T47D (cell line): ENCODE results near the gene DSC2.
"Not testable (repeated sequence)": the region's sequence is repeated elsewhere in the genome, so short reads cannot be mapped to it uniquely, and the experiment has no call there.

ENCODE experiments used
- DNase-seq, 2 experiments: peaks; one replicate each; pipeline versions ENCODE4 v3.0.0 to v3.0.0-alpha.2; 2011 to 2012; ENCODE audit warnings: low read depth in 1 of 2, low spot score in 1 of 2
- JUND ChIP-seq: IDR thresholded peaks from 2 replicates; pipeline ENCODE4 v1.6.1; 2012; ENCODE audit warnings: low read depth
- in situ Hi-C: cut with HindIII; loops from 2 replicates; pipeline ENCODE4 v1.10.0; 2016; ENCODE audit warnings: low sequenced_read_pairs, low pct_unique_long_range_greater_than_20kb

DSC2 gene

DNA sequence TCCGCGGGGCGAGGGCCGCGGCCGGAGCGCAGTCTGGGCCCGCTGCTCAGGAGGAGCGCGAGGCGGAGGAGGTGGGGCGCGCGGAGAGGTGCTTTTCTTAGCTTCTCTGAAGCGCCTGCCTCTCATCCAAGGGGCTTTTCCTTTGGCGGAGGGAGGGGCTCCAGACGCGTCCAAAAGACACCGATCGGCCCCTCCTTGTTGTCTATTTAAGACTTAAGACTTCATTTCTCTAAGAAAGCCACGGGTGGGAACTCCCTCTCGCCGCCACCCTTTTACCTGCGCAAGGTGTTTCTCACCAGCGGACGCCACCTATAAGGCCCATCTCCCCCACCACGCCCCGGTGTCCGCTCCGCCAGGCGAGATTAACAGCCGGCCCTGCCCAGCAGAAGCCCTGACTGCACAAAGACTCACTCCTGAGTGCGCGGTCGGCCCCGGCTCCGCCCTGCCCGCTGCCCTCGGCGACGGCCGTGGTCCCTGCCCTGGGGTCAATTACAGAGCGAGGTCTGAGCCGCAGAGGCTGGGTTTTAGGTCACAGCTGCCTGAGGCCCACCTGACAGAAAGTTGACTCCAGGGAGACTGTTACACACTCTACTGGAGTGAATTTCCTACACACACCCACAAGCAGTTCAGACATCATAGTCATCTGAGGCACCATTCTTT lies at the start of gene DSC2:
Gene DSC2, minus strand, starts transcription at position 397 of the 660 bp plus-strand sequence. CDS start 450 bp downstream, outside the sequence.
- peak; percentile 17 to 39 for DNase-seq
- no peak for TF ChIP-seq JUND
- in situ Hi-C loops = no loop called here

DNA sequence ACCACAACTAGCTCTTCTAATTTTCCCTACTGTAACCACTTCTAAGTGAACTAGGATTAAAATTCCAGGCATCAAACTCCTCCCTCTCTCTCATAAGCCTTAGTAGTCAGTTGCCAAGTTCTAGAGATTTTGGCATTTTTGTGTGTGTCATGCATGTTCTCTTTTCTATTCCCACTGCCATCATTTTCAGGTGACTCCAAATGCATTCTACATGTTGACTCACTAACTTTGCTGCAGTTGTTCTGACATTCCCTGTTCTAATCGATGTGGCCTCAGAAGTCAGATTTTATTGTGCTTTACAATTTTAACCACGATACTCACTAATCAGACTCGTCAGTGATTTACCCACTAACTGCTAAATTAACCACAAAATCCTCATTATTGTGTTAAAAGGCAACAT lies 47.1 kb upstream of the DSC2 start:
- DNase-seq = no peak
- in situ Hi-C loops = no loop called here
- no peak for TF ChIP-seq JUND

DNA sequence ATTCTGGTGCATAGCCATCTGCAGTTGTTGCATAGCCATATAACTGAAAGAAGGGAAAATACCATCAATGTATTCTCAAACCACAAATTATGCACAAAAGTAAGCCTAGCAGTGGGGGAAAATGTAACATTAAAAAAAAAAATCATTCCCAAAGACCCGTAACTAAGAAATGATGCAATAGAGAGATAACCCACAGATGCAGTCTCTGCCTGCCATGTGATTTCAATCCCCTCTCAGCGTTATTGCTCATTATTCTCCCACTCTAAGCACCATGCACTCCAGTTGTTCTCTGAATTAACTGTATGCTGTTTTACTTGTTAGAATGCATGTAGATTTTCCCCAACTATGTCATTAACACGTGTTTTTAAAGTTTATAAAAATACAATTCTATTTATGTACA lies 46.4 kb upstream of the DSC2 start:
- TF ChIP-seq JUND = no peak
- in situ Hi-C loops = no loop called here
- no peak for DNase-seq

DNA sequence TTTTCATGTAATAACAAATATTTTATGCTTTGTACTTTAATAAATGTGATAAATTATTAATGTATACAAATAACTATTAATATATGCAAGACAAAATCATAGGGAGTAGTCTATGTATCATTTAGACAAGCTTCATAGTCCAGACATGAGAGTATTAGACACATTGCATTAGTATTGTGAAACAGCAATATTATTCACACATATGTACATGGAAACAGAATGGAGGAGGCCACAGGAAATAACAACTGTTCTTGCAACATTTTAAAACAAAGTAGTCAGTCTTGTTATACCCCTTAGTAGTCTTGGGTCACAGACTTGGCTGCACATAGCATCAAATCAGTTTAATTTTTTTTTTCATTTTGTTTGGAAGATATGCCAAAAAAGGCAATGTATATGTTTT lies 44.6 kb upstream of the DSC2 start:
- no peak for DNase-seq
- TF ChIP-seq JUND = no peak
- in situ Hi-C loops = no loop called here

DNA sequence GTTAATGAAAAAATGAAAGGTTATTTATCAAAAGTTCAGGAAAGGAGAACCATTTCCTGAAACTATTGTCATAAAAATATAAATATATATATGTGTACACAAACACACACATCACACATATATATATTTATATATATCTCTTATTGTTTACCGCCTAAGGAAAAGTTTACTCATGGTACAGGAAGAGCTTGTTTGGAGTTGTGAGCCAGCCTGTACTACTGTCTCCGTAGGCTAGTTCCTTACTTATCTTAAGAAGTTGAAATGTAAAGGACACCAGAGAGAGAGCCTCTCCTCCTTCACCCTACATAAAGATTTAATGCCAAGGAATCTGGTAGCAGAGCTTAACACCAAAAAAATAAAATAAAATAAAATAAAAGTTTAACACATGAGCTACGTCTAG lies 40.8 kb upstream of the DSC2 start:
- in situ Hi-C loops = no loop called here
- DNase-seq = peak in 1 of 2 experiments; percentile 35
- TF ChIP-seq JUND = no peak

GRCh38 chr18:31138709-31139108 lies 36.5 kb upstream of the DSC2 start:
- in situ Hi-C loops = no loop called here

GRCh38 chr18:31134988-31135529 lies 32.8 kb upstream of the DSC2 start:
- in situ Hi-C loops = no loop called here
- no peak for DNase-seq
- no peak for TF ChIP-seq JUND

More at GRCh38 chr18:31138709-31139108, 36.5 kb upstream of the DSC2 start:
- DNase-seq = no peak
- no peak for TF ChIP-seq JUND

DNA sequence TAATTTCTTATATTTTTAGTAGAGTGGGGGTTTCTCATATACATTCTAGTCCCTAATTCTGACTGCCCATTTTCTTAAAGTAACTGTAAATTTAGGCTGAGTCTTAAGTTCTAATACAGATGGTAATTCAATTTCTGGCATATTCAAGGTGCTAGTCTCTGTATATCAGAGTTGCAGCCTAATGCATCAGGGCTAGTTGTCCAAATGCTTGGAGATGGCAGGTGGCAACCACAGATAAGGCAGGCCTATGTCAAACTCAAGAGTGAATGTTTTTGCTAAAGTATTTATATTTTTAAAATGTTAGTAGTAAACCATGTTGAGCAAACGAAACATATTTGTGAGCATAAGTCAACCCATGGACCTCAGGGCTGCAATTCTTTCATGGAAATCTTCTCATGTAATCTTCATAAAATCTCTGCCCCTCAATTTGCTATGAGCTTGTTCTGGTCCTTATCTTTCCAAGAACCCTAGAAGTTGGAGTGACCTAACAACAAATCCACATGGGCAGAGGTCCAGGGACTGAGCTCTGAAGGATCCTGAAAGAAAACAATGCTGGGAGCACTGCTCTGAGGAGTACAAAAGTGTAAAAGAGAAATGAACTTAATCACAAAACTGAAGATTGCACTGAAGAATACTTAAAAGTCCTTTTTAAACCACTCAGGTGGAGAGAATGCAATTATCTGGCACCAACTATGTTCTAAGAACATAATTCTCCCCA lies 27.3 kb upstream of the DSC2 start:
- no peak for TF ChIP-seq JUND
- in situ Hi-C loops = no loop called here
- no peak for DNase-seq

DNA sequence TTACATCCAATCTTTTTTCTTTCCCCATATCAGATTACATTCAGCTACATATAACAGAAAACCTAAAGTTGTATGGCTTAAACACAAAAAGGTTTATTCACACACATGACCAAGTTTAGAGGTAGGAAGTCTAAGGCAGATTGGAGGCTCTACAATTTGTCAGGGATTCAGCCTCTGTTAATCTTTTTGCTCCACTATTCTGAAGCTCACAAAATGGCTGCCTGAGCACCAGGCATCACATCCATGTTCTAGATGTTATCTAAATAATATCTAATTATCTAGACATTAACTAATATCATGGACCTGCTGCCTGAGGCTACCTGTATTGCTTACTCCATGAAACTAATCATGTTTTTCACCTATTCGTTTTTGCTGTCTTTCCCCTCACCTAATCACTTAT lies 23.7 kb upstream of the DSC2 start:
- TF ChIP-seq JUND = no peak
- in situ Hi-C loops = no loop called here
- no peak for DNase-seq

DNA sequence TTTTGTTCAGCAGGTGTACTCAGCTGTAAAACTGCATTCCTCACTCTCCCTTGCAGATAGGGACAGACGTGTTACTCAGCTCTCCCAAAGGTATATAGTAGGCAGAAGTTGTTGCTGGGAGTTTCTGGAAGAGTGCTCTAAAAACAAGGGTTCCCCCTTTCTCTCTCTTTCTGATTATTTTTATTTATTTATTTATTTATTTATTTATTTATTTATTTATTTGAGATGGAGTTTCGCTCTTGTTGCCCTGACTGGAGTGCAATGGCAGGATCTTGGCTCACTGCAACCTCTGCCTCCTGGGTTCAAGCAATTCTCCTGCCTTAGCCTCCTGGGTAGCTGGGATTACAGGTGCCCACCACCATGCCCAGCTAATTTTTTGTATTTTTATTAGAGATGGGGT lies 20.9 kb upstream of the DSC2 start:
- in situ Hi-C loops = not testable (repeated sequence)

DNA sequence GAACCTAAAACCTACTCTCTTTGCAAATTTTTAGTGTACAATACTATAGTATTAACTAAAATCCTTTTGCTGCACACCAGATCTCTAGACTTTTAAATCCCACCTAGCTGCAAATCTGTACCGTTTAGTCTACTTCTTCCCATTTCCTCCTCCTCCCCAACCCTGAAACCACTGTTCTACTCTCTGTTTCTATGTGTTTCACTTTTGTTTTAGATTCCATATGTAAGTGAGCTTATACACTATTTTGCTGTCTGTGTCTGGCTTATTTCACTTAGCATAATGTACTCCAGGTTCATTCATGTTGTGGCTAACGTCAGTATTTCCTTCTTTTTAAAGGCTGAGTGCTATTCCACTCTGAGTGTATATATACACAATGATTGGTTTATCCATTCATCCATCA lies 18.4 kb upstream of the DSC2 start:
- in situ Hi-C loops = no loop called here
- TF ChIP-seq JUND = no peak
- DNase-seq = no peak

More for the DNA sequence above, 20.9 kb upstream of the DSC2 start:
- DNase-seq = not testable (repeated sequence)

DNA sequence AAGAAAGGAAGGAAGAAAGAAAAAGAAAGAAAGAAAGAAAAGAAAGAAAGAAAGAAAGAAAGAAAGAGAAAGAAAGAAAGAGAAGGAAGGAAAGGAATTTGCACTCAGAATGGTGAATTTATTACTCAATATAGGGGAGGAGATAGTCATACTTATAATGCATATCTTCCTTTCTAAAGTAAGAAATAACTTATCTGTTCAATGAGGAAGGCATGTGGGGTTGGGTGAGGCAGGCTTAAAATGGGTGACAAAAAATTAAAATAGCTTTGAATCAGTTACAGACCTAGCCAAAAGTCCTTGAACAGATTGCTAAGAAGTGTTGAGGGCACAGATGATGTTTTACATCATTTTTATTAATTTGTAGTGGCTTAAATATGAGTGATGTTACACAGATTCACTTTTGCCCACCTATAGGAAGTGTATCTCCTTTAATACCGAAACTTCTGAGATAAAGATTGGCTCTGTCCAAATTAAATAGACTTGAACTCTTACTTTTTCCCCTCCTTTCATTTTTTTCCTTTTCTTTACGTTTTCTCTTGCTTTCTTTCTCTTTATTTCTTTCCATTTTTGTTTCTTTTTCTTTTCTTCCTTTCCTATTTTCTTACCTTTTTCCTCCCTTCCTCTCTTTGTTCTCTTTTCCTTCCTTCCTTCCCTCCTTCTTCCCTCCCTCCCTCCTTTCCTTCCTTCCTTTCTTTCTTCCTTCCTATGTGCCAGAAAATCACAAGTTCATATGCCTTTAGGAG lies 14.8 kb upstream of the DSC2 start:
- in situ Hi-C loops = no loop called here
- no peak for TF ChIP-seq JUND
- no peak for DNase-seq

GRCh38 chr18:31112804-31113203 lies 10.6 kb upstream of the DSC2 start:
- no peak for TF ChIP-seq JUND

More at GRCh38 chr18:31112804-31113203, 10.6 kb upstream of the DSC2 start:
- in situ Hi-C loops = no loop called here
- DNase-seq = no peak
